Breast epithelium (tissue), 3 donors: Measurements from ENCODE around the gene CFAP46.

Experiments
- POLR2A ChIP-seq: fragments of 450-650 bp; IDR thresholded peaks from one replicate; pipeline ENCODE4 v1.6.1; 2016; ENCODE audit warnings: antibody characterized with exemption, mild to moderate bottlenecking, moderate library complexity
- POLR2AphosphoS5 ChIP-seq, 3 donors: sonication (generic); formaldehyde crosslinking; IDR thresholded peaks; one replicate each; pipeline ENCODE4 v1.6.1; 2017; ENCODE audit warnings: antibody characterized with exemption in 3 of 3
- TF ChIP-seq, protein P1 (sequence below), 3 donors: fragments of 450-650 bp; IDR thresholded peaks; one replicate each; pipeline ENCODE4 v1.5.1; 2016 to 2017; ENCODE audit warnings: antibody characterized with exemption in 3 of 3, mild to moderate bottlenecking in 3 of 3, moderate library complexity in 3 of 3

GRCh38 chr10:132827423-132827789 lies 115.0 kb downstream of the CFAP46 start:
- TF ChIP-seq POLR2A (no peak), POLR2AphosphoS5 (IDR thresholded peaks at IDR 0.05) (no peak)
- TF ChIP-seq, protein P1, sequence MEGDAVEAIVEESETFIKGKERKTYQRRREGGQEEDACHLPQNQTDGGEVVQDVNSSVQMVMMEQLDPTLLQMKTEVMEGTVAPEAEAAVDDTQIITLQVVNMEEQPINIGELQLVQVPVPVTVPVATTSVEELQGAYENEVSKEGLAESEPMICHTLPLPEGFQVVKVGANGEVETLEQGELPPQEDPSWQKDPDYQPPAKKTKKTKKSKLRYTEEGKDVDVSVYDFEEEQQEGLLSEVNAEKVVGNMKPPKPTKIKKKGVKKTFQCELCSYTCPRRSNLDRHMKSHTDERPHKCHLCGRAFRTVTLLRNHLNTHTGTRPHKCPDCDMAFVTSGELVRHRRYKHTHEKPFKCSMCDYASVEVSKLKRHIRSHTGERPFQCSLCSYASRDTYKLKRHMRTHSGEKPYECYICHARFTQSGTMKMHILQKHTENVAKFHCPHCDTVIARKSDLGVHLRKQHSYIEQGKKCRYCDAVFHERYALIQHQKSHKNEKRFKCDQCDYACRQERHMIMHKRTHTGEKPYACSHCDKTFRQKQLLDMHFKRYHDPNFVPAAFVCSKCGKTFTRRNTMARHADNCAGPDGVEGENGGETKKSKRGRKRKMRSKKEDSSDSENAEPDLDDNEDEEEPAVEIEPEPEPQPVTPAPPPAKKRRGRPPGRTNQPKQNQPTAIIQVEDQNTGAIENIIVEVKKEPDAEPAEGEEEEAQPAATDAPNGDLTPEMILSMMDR (IDR thresholded peaks at IDR 0.05) = no peak
